ENCODE results near the gene KRT7. TPM values are rescaled to one million over a fixed set of nuclear protein-coding genes. Genes with fewer than 3 reads are reported as not detected.

Gene KRT7
- total RNA-seq, 2 donors from 2014 or later, result 69.2 to 196 TPM

- TF ChIP-seq CTCF (IDR thresholded peaks at IDR 0.05) (no peak), POLR2A (IDR thresholded peaks at IDR 0.05) (no peak)
- H3K36me3 ChIP-seq (replicated peaks in 1 of 2; ENCODE audit: insufficient read depth in 1 of 2, low read depth in 2 of 2), result no peaks in the 10 kb centered on the region
- no peaks in the 10 kb centered on the region for H3K9me3 ChIP-seq
- H3K4me3 ChIP-seq, result no peak overlapping the region
- ATAC-seq, result peak; percentile 20
- intact Hi-C loops (cut with DNase I), result no loop called here
- no peaks in the 10 kb centered on the region for H3K27me3 ChIP-seq
- DNase-seq, result peak; percentile 53 to 77 (median 59)
- peak overlapping the region; percentile 58 to 82 (median 78) for H3K27ac ChIP-seq
- 57 to 73% methylated on average over 4 of the region's 4 CpGs for WGBS, 2 donors
- peaks cover 48% of the 10 kb centered on the region for H3K4me1 ChIP-seq
Measured at GRCh38 chr12:52280796-52281560, 47.9 kb downstream of the KRT7 start.

GRCh38 chr12:52284562-52285171 is 51.6 kb downstream of the KRT7 start:
- no peak for TF ChIP-seq POLR2A (IDR thresholded peaks at IDR 0.05)
- TF ChIP-seq CTCF (IDR thresholded peaks at IDR 0.05), result no peak
- ATAC-seq (no peak), DNase-seq (no peak)
- 61 to 81% methylated on average over 4 of the region's 4 CpGs for WGBS, 2 donors
- H3K9me3 ChIP-seq, result no peaks in the 10 kb centered on the region
- H3K4me1 ChIP-seq, result peaks cover 17% of the 10 kb centered on the region
- intact Hi-C loops (cut with DNase I), result no loop called here
- H3K27me3 ChIP-seq, result no peaks in the 10 kb centered on the region
- H3K27ac ChIP-seq, result no peak overlapping the region
- H3K36me3 ChIP-seq (replicated peaks in 1 of 2; ENCODE audit: insufficient read depth in 1 of 2, low read depth in 2 of 2), result no peaks in the 10 kb centered on the region
- H3K4me3 ChIP-seq, result no peak overlapping the region

GRCh38 chr12:52285172-52285745 is 52.2 kb downstream of the KRT7 start:
- Histone ChIP-seq H3K27me3 (no peaks in the 10 kb centered on the region), H3K27ac (no peak overlapping the region), H3K4me1 (peaks cover 11% of the 10 kb centered on the region), H3K36me3 (replicated peaks in 1 of 2; ENCODE audit: insufficient read depth in 1 of 2, low read depth in 2 of 2) (no peaks in the 10 kb centered on the region), H3K9me3 (no peaks in the 10 kb centered on the region), H3K4me3 (no peak overlapping the region)
- intact Hi-C loops (cut with DNase I), result no loop called here
- 96 to 97% methylated on average over 2 of the region's 2 CpGs for WGBS, 2 donors
- DNase-seq (no peak), ATAC-seq (no peak)
- no peak for TF ChIP-seq POLR2A (IDR thresholded peaks at IDR 0.05)
- no peak for TF ChIP-seq CTCF (IDR thresholded peaks at IDR 0.05)

- no peak overlapping the region for H3K4me3 ChIP-seq
- no peak overlapping the region for H3K27ac ChIP-seq
- no peaks in the 10 kb centered on the region for H3K9me3 ChIP-seq
- intact Hi-C loops (cut with DNase I), result no loop called here
- no peak for TF ChIP-seq CTCF (IDR thresholded peaks at IDR 0.05)
- H3K4me1 ChIP-seq, result peaks cover 4% of the 10 kb centered on the region
- no peak for ATAC-seq
- DNase-seq, result no peak
- H3K27me3 ChIP-seq, result no peaks in the 10 kb centered on the region
- no peaks in the 10 kb centered on the region for H3K36me3 ChIP-seq (replicated peaks in 1 of 2; ENCODE audit: insufficient read depth in 1 of 2, low read depth in 2 of 2)
- 75 to 87% methylated on average over 7 to 20 of the region's 24 CpGs for WGBS, 2 donors
Measured at GRCh38 chr12:52285851-52286530, 52.9 kb downstream of the KRT7 start.

Measured in body of pancreas (tissue), 4 donors.